Measurements from ENCODE around the gene LAMA1.
"Not testable (repeated sequence)": the region's sequence is repeated elsewhere in the genome, so short reads cannot be mapped to it uniquely, and the experiment has no call there.

LAMA1 gene

GRCh38 chr18:7117390-7118355 is at the start of gene LAMA1:
TSS of gene LAMA1 (minus strand) at chr18:7117797. CDS start at chr18:7117720, 77 bp downstream.
- no peak for DNase-seq

GRCh38 chr18:7165846-7166393 is 48.3 kb upstream of the LAMA1 start:
- DNase-seq, result no peak

GRCh38 chr18:7164323-7165004 is 46.9 kb upstream of the LAMA1 start:
- DNase-seq, result no peak

- no peak for DNase-seq
These were observed 40.6 kb upstream of the LAMA1 start for GRCh38 chr18:7158216-7158615.

GRCh38 chr18:7157760-7158159 is 40.2 kb upstream of the LAMA1 start:
- no peak for DNase-seq

GRCh38 chr18:7155887-7156286 is 38.3 kb upstream of the LAMA1 start:
- no peak for DNase-seq

- DNase-seq, result no peak
These were observed 37.5 kb upstream of the LAMA1 start for GRCh38 chr18:7155092-7155491.

GRCh38 chr18:7152440-7152839 is 34.8 kb upstream of the LAMA1 start:
- no peak for DNase-seq

- DNase-seq, result no peak
These were observed 29.8 kb upstream of the LAMA1 start for GRCh38 chr18:7147399-7147798.

GRCh38 chr18:7146067-7146466 is 28.5 kb upstream of the LAMA1 start:
- DNase-seq, result no peak

GRCh38 chr18:7144921-7145320 is 27.3 kb upstream of the LAMA1 start:
- not testable (repeated sequence) for DNase-seq

GRCh38 chr18:7141287-7141686 is 23.7 kb upstream of the LAMA1 start:
- DNase-seq, result no peak

GRCh38 chr18:7139409-7139808 is 21.8 kb upstream of the LAMA1 start:
- no peak for DNase-seq

- no peak for DNase-seq
These were observed 15.6 kb upstream of the LAMA1 start for GRCh38 chr18:7133181-7133580.

GRCh38 chr18:7132356-7133150 is 15.0 kb upstream of the LAMA1 start:
- no peak for DNase-seq

GRCh38 chr18:7122376-7122775 is 4.8 kb upstream of the LAMA1 start:
- DNase-seq, result no peak

GRCh38 chr18:7116792-7117389 is 706 bp downstream of the LAMA1 start:
- DNase-seq, result no peak

GRCh38 chr18:7116001-7116730 is 1.4 kb downstream of the LAMA1 start:
- no peak for DNase-seq

- no peak for DNase-seq
These were observed 4.7 kb downstream of the LAMA1 start for GRCh38 chr18:7112936-7113335.

- no peak for DNase-seq
These were observed 6.5 kb downstream of the LAMA1 start for GRCh38 chr18:7111134-7111533.

GRCh38 chr18:7105943-7106342 is 11.7 kb downstream of the LAMA1 start:
- no peak for DNase-seq

- no peak for DNase-seq
These were observed 12.3 kb downstream of the LAMA1 start for GRCh38 chr18:7105268-7105667.

Measured in CD4-positive, alpha-beta T cell treated with Interleukin-4 for 4 hours (primary cell).